OCI-LY7 (cell line): ENCODE data around the gene SKA1. TPM values are rescaled to one million over a fixed set of nuclear protein-coding genes. Genes with fewer than 3 reads are reported as not detected.

ENCODE experiments used
- BruUV-seq: library from RNA; stranded (reverse); fragments of 400-500 nt; replicated peaks from 2 replicates; lab custom pipeline; 2021; lab: Mats Ljungman, UMichigan
- CTCF ChIA-PET: fragments of 300-600 bp; sonication (Branson Sonifier 250); formaldehyde crosslinking; loops from one replicate; lab custom pipeline; 2022; ENCODE audit warnings: antibody characterized with exemption; ENCODE audit not compliant: unreplicated experiment; lab: Charles Lee
- POLR2A ChIA-PET: fragments of 300-600 bp; sonication (Branson Sonifier 250); formaldehyde crosslinking; loops from one replicate; lab custom pipeline; 2022; ENCODE audit warnings: antibody characterized with exemption; lab: Charles Lee
- DNase-seq: peaks from one replicate; pipeline ENCODE4 v3.0.0-alpha.2; 2015; ENCODE audit warnings: low spot score
- H2AFZ ChIP-seq: fragments of 200-600 bp; sonication (generic), shearing (Covaris generic); 2 replicates; pipeline ENCODE4 v1.6.1; 2014; ENCODE audit warnings: mild to moderate bottlenecking, antibody characterized with exemption, low read length, moderate library complexity
- H3K27ac ChIP-seq: fragments of 200-600 bp; sonication (generic); 2 replicates; pipeline ENCODE4 v1.5.1; 2014; ENCODE audit warnings: mixed run types, low read depth, mild to moderate bottlenecking, moderate library complexity, low read length, inconsistent platforms; ENCODE audit not compliant: poor library complexity, severe bottlenecking
- H3K36me3 ChIP-seq: fragments of 200-600 bp; sonication (generic); 2 replicates; pipeline ENCODE4 v1.6.1; 2014; ENCODE audit warnings: mild to moderate bottlenecking, antibody characterized with exemption, low read length, moderate library complexity, mixed read lengths; ENCODE audit not compliant: insufficient read depth
- H3K4me1 ChIP-seq: fragments of 200-600 bp; sonication (generic); 2 replicates; pipeline ENCODE4 v1.5.1; 2014; ENCODE audit warnings: mild to moderate bottlenecking, low read length; ENCODE audit not compliant: insufficient read depth, poor library complexity, severe bottlenecking
- H3K4me2 ChIP-seq: fragments of 200-600 bp; sonication (generic); 2 replicates; pipeline ENCODE4 v1.6.1; 2014; ENCODE audit warnings: mild to moderate bottlenecking, low read length
- H3K4me3 ChIP-seq: fragments of 200-600 bp; sonication (generic); 2 replicates; pipeline ENCODE4 v1.5.1; 2014; ENCODE audit warnings: mild to moderate bottlenecking, low read depth, low read length; ENCODE audit not compliant: poor library complexity, severe bottlenecking
- H3K79me2 ChIP-seq: fragments of 200-600 bp; sonication (generic); 2 replicates; pipeline ENCODE4 v1.6.1; 2016; ENCODE audit warnings: low read depth, mild to moderate bottlenecking, low read length, moderate library complexity, mixed read lengths; ENCODE audit not compliant: insufficient read depth
- H3K9me2 ChIP-seq: fragments of 200-600 bp; sonication (generic); 2 replicates; pipeline ENCODE4 v1.6.1; 2016; ENCODE audit warnings: mild to moderate bottlenecking, low read length, mixed read lengths; ENCODE audit not compliant: insufficient read depth
- H3K9me3 ChIP-seq: fragments of 200-600 bp; sonication (generic); 2 replicates; pipeline ENCODE4 v1.6.1; 2014; ENCODE audit warnings: mild to moderate bottlenecking, mixed run types, low read length, mixed read lengths
- H4K20me1 ChIP-seq: fragments of 200-600 bp; sonication (generic); 2 replicates; pipeline ENCODE4 v1.6.1; 2014; ENCODE audit warnings: mild to moderate bottlenecking, antibody characterized with exemption, low read length, moderate library complexity, mixed read lengths; ENCODE audit not compliant: insufficient read depth
- EZH2phosphoT487 ChIP-seq: fragments of 200-600 bp; sonication (generic); IDR thresholded peaks from 2 replicates; pipeline ENCODE4 v1.6.1; 2018; ENCODE audit warnings: low read depth, borderline replicate concordance, mild to moderate bottlenecking, mixed run types, antibody characterized with exemption, low read length, moderate library complexity, mixed read lengths
- intact Hi-C: fragments of 100-400 bp; cut with micrococcal nuclease; formaldehyde crosslinking; loops from one replicate; pipeline ENCODE4 v1.10.0; 2022; ENCODE audit not compliant: unreplicated experiment
- total RNA-seq, 2 experiments: library from RNA; depleted of rRNA in 1 of 2; stranded (reverse); fragments of >200 nt in 1 of 2; shearing (Covaris generic) in 1 of 2; gene quantifications; 2 replicates each; pipeline ENCODE4 v1.2.3, GENCODE V29; 2014 to 2022
- TF ChIP-seq, protein P1 (sequence below): fragments of 200-600 bp; sonication (generic); conservative IDR thresholded peaks from 2 replicates; pipeline ENCODE4 v1.5.1; 2014; ENCODE audit warnings: mild to moderate bottlenecking, antibody characterized with exemption, low read length, moderate library complexity, mixed read lengths

Gene SKA1
- total RNA-seq, 2 experiments from 2014 or later = 28.8 to 29.2 TPM

DNA sequence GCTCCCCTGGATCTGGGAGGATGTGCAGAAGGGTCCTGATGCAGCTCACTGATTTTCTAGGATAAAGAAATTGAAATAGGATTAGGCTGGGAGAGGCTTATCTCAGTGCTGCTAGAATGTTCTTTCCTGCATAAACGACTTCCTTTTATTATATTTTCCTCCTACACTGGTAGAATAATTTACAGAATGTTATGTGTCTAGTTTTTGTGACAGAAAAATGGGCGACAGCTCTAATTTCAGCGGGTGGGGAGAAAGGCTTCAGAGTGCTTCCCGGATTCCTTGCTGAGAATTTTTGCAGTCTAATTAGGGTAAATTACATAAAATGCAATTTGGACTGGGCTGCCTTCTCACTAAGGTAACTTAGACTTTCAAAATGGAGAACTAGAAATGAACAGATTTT is 66.2 kb downstream of the SKA1 start:
- intact Hi-C loops = no loop called here
- no peaks in the 10 kb centered on the region for H3K9me2 ChIP-seq
- H4K20me1 ChIP-seq = no peaks in the 10 kb centered on the region
- ChIA-PET CTCF (no interaction called here), POLR2A (no interaction called here)
- no peaks in the 10 kb centered on the region for H3K79me2 ChIP-seq
- H3K4me2 ChIP-seq = no peak overlapping the region
- DNase-seq = no peak
- no peaks in the 10 kb centered on the region for H3K36me3 ChIP-seq
- no peak for TF ChIP-seq EZH2phosphoT487
- TF ChIP-seq, protein P1, sequence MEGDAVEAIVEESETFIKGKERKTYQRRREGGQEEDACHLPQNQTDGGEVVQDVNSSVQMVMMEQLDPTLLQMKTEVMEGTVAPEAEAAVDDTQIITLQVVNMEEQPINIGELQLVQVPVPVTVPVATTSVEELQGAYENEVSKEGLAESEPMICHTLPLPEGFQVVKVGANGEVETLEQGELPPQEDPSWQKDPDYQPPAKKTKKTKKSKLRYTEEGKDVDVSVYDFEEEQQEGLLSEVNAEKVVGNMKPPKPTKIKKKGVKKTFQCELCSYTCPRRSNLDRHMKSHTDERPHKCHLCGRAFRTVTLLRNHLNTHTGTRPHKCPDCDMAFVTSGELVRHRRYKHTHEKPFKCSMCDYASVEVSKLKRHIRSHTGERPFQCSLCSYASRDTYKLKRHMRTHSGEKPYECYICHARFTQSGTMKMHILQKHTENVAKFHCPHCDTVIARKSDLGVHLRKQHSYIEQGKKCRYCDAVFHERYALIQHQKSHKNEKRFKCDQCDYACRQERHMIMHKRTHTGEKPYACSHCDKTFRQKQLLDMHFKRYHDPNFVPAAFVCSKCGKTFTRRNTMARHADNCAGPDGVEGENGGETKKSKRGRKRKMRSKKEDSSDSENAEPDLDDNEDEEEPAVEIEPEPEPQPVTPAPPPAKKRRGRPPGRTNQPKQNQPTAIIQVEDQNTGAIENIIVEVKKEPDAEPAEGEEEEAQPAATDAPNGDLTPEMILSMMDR = no peak
- H3K4me1 ChIP-seq = no peaks in the 10 kb centered on the region
- H2AFZ ChIP-seq = no peak overlapping the region
- H3K9me3 ChIP-seq = no peaks in the 10 kb centered on the region
- H3K27ac ChIP-seq = no peak overlapping the region
- no peak overlapping the region for H3K4me3 ChIP-seq
- BruUV-seq = no TSS peak

DNA sequence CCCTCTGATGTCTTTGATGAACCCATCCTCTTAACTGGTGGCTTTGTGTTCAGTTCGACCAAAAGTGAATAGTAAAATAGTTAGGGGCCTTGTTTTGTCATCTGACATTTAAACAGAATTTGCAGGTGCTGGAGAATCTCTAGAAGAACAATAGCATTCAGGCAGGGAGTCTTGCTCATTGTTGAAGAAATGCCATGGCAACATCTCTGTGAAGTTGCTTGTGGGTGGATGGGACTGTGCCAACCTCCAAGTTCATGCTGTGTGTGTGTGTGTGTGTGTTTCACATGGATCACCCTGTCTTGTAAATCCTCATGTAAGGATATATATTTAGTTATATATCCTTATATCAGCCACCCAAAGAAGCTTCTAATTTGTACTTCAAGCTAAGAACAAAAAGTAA is 66.7 kb downstream of the SKA1 start:
- H3K79me2 ChIP-seq = no peaks in the 10 kb centered on the region
- BruUV-seq = no TSS peak
- intact Hi-C loops = no loop called here

More for the DNA sequence above, 66.7 kb downstream of the SKA1 start:
- TF ChIP-seq, protein P1 = no peak
- no peak for TF ChIP-seq EZH2phosphoT487
- Histone ChIP-seq H4K20me1 (no peaks in the 10 kb centered on the region), H3K4me3 (no peak overlapping the region), H3K4me2 (no peak overlapping the region), H3K27ac (no peak overlapping the region), H2AFZ (no peak overlapping the region), H3K9me3 (no peaks in the 10 kb centered on the region), H3K9me2 (no peaks in the 10 kb centered on the region), H3K36me3 (no peaks in the 10 kb centered on the region), H3K4me1 (no peaks in the 10 kb centered on the region)
- DNase-seq = no peak
- POLR2A ChIA-PET = no interaction called here
- CTCF ChIA-PET = no interaction called here

Other genes starting within 250 kb of the SKA1 start
- gene MYO5B, start 179.9 kb upstream of the SKA1 start, total RNA-seq (2014; rRNA removed; shearing (Covaris generic)) = not detected in 2 replicates
- gene MYO5B, start 179.9 kb upstream of the SKA1 start, total RNA-seq (2022) = not detected in 2 replicates
- 0.57 TPM in 1 of 2 replicates, not detected in the other for gene CFAP53, start 108.6 kb upstream of the SKA1 start, total RNA-seq (2014; rRNA removed; shearing (Covaris generic))
- 0.52 and 0.86 TPM in 2 replicates for gene CFAP53, start 108.6 kb upstream of the SKA1 start, total RNA-seq (2022)
- 39.8 and 42.2 TPM in 2 replicates for gene MBD1, start 93.5 kb upstream of the SKA1 start, total RNA-seq (2014; rRNA removed; shearing (Covaris generic))
- gene MBD1, start 93.5 kb upstream of the SKA1 start, total RNA-seq (2022) = 44.1 and 47.3 TPM in 2 replicates
- 54.4 and 61.7 TPM in 2 replicates for gene CXXC1, start 87.4 kb upstream of the SKA1 start, total RNA-seq (2014; rRNA removed; shearing (Covaris generic))
- 79.1 and 97.4 TPM in 2 replicates for gene CXXC1, start 87.4 kb upstream of the SKA1 start, total RNA-seq (2022)
- not detected in 2 replicates for gene MAPK4, start 185.0 kb downstream of the SKA1 start, total RNA-seq (2014; rRNA removed; shearing (Covaris generic))
- gene MAPK4, start 185.0 kb downstream of the SKA1 start, total RNA-seq (2022) = not detected in 2 replicates